ENCODE results near the gene RNF130.
"Not testable (repeated sequence)": the region's sequence is repeated elsewhere in the genome, so short reads cannot be mapped to it uniquely, and the experiment has no call there.

The RNF130 gene

DNA sequence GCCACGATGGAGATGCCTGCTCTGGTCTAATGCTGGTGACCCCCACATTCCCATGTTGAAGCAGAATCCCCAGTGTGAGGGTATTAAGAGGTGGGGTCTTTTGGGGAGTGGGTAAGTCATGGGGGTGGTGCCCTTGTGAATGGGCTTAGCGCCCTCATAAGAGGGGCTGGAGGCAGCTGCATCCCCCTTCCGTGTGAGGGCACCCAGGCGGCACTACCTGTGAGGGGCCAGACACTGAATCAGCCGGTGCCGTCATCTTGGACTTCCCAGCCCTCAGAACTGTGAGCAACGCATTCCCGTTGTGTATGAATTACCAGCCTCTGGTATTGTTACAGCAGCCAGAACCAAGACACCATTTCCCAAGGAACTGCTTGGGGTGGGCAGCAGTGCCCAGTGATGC is 27.0 kb upstream of the RNF130 start:
- no peak for FAIRE-seq
- no peak for DNase-seq (ENCODE audit: insufficient read length, low spot score)
- TF ChIP-seq POLR2A (IDR thresholded peaks at IDR 0.05; ENCODE audit: low read depth, low read length) = no peak

DNA sequence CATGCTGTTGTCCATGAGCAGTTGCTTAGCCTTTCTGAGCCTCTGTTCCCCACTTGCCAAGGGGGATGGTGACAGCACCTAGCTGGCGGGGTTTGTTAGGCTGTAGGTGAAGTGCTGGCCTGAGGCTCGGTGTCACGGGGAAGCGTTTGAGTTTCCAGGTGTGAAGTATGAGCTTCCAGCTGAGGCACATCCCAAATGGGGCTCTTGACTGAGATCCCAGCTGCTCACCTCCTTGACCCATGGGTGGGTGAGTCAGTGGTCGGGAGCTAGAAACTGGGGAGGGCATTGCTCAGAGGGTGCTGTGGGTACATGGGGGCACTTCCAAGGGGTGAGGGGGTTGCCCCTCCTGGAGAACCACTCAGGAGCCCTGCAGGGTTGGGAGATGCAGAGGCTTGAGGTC is 26.4 kb upstream of the RNF130 start:
- no peak for TF ChIP-seq POLR2A (IDR thresholded peaks at IDR 0.05; ENCODE audit: low read depth, low read length)
- FAIRE-seq = no peak

DNA sequence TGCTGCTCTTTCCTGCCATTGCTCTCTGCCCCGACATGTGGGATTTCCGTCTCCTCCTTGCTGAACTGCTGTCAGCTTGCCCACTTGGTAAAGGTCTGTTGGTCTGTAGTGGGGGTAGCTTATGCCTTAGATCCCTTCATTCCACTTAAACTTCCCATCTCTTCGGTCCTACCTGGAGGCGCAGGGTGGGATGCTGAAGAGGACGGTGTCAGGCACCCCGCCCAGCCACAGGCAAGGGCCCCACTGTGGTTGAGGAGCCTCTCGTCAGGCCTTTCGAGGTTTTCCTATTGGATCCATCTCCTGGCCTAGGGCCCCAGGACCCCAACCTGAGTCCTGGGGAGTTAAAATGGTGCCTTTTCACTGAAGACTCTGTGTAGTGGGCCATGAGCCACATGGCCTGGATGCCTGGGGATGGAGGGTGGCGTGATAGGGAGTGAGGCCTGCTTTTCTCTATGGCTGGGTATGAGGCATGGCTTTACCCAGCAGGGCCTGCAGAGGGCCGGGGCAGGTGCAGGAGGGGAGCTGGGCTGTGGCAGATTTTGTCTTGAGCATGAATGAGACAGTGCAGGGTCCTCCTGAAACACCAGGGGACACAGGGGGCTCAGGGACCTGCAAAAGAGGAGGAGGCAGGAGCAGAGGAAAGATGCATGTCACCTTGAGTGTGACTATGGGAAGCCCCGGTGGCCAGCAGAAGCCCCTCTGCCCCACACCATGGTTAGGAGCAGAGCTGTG is 25.8 kb upstream of the RNF130 start:
- FAIRE-seq = no peak
- DNase-seq (ENCODE audit: insufficient read length, low spot score) = no peak
- TF ChIP-seq POLR2A (IDR thresholded peaks at IDR 0.05; ENCODE audit: low read depth, low read length) = no peak

More for the DNA sequence above, 26.4 kb upstream of the RNF130 start:
- DNase-seq (ENCODE audit: insufficient read length, low spot score) = no peak

DNA sequence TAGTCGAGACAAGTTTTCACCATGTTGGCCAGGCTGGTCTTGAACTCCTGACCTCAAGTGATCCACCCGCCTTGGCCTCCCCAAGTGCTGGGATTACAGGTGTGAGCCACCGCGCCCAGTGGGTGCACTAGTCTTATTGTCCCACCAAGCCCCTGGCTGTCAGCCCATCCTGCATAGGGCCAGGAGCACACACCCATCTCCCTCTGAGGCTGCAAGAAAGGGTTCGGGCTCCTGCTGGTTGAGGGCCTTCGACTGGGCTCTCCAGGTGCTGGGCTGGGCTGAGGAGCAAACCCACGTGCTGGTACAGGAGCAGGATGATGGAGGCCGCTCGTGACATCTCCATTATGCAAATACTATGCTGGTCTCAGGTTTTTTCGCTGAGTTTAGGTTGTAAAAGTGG is 25.1 kb upstream of the RNF130 start:
- DNase-seq (ENCODE audit: insufficient read length, low spot score) = no peak
- FAIRE-seq = no peak
- no peak for TF ChIP-seq POLR2A (IDR thresholded peaks at IDR 0.05; ENCODE audit: low read depth, low read length)

DNA sequence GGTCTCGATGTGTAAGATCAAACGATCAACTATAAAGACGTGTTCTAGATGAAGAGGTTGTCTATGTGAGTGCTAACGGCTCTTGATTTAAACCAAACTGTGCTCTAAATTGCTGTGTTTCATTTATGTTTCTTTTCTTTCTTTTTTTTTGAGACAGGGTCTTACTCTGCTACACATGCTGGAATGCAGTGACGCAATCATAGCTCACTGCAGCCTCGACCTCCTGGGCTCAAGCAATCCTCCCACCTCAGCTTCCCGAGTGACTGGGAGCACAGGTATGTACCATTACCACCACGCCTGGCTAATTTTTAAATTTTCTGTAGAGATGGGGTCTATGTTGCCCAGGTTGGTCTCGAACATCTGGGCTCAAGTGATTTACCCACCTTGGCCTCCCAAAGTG is 24.0 kb upstream of the RNF130 start:
- FAIRE-seq = no peak
- no peak for DNase-seq (ENCODE audit: insufficient read length, low spot score)
- TF ChIP-seq POLR2A (IDR thresholded peaks at IDR 0.05; ENCODE audit: low read depth, low read length) = no peak

DNA sequence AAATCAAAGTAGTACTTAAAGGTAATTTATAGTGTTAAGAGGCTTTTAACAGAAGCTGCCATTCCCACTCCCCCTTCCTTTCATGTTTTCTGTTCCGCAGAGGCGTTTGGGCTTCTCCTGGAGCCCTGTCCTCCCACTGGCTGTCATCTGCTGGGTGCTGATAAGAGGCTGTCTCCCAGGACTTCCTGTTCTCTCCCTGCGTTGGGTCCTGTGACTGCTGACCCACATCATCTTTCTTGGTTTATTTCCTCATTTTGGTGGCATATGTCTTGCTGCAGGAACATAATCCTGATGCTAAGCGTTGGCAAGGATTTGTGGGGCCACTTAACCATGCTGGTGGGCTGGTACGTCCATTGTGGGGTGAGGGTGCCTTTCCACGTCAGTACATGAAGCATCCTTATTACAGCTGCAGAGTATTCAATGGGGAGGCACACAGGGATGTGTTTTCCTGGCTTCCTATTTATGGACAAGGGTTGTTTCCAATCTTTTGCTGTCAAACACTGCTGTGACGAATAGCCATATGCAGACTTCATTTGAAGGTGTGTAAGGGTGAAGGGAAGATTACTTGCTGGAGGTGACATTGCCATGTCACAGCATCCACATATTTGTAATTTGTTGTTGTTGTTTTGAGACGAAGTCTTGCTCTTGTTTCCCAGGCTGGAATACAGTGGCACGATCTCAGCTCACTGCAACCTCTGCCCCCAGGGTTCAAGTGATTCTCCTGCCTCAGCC is 22.3 kb upstream of the RNF130 start:
- no peak for TF ChIP-seq POLR2A (IDR thresholded peaks at IDR 0.05; ENCODE audit: low read depth, low read length)
- no peak for FAIRE-seq
- DNase-seq (ENCODE audit: insufficient read length, low spot score) = no peak

DNA sequence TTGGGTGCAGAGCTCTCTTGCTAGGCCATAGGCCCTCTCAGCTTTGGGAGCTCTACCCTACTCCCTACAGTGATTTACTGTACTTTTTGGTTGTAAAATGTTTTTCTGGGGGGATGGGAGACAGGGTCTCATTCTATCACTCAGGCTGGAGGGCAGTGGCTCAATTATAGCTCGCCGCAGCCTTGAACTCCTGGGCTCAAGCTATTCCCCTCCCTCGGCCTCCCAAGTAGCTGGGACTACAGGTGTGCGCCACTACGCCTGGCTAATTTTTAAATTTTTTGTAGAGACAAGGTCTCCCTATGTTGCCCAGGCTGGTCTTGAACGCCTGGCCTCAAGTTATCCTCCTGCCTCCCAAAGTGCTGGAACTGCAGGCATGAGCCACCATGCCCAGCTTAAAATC is 21.7 kb upstream of the RNF130 start:
- no peak for DNase-seq (ENCODE audit: insufficient read length, low spot score)
- no peak for FAIRE-seq
- no peak for TF ChIP-seq POLR2A (IDR thresholded peaks at IDR 0.05; ENCODE audit: low read depth, low read length)

DNA sequence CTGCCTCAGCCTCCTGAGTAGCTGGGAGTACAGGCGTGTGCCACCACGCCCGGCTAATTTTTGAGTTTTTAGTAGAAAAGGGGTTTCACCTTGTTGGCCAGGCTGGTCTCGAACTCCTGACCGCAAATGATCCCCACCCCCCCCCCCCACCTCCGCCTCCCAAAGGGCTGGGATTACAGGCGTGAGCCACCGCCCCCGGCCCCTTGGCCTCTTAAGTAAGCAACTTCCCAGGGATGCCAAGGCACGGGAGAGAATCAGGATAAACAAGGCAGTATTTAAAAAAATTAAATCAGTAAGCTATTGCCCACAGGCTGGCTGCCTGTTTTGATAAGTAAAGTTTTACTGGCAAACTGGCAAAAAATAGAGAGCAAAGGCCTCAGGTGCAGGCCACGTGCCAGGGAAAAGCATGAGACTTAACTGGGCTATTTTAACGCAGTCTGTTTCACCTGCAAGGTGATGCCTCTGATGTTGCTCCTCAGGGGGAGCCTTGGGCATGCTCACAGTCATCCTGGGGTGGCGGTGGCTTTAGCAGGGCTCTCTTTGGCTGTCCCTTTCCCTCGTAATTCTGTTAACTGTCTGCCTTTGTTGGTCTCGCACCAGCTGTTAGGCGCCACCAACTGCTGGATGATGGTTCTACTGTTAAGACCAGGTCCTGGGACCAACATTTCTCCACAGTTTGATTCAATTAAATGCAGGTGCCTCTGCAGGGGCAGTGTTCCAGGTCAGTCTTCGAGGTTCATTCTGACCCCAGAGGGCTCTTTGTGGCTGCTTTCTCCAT is 19.4 kb upstream of the RNF130 start:
- no peak for TF ChIP-seq POLR2A (IDR thresholded peaks at IDR 0.05; ENCODE audit: low read depth, low read length)
- no peak for DNase-seq (ENCODE audit: insufficient read length, low spot score)
- FAIRE-seq = no peak

DNA sequence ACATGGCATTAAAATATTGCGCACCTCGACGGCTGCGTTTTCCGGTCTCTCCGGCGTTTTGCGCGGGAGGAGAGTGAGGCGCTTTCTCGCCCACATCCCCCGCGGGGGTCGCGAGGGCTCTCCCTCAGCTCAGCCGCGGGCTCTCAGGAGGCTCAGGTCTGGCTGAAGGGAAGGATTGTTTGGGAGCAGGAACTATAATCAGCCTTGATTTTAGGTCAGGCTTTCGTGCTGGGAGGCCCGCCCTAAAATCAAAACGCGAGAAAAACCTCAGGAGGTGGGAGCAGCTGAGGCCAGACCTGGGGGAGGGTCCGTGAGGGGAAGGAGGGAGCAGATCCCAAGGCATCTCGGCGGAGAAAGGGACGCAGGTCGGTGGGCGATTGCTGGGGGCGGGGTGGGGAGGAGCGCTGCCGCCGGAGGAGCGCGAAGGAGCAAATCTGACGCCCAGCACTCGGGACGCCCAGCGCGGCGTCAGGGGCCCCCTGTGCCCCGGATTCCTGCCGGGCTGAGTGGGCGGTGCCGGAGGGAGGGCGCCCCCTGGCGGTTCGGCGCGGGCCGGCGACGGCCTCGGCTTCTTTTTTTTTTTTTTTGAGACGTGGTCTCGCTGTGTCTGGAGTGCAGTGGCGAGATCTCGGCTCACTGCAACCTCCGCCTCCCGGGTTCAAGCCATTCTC is 18.7 kb upstream of the RNF130 start:
- FAIRE-seq = no peak
- DNase-seq (ENCODE audit: insufficient read length, low spot score) = peak; percentile 81
- no peak for TF ChIP-seq POLR2A (IDR thresholded peaks at IDR 0.05; ENCODE audit: low read depth, low read length)

DNA sequence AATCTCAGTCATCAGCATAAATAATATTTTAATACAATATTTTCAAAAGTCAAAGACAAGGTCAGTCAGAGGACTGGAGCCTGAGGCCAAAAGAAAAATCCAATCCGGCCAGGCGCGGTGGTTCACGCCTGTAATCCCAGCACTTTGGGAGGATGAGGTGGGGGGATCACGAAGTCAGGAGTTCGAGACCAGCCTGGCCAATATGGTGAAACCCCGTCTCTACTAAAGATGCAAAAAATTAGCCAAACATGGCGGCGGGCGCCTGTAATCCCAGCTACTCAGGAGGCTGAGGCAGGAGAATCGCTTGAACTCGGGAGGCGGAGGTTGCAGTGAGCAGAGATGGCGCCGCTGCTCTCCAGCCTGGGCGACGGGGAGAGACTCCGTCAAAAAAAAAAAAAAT is 18.1 kb upstream of the RNF130 start:
- FAIRE-seq; DNase-seq (ENCODE audit: insufficient read length, low spot score): not testable (repeated sequence)

DNA sequence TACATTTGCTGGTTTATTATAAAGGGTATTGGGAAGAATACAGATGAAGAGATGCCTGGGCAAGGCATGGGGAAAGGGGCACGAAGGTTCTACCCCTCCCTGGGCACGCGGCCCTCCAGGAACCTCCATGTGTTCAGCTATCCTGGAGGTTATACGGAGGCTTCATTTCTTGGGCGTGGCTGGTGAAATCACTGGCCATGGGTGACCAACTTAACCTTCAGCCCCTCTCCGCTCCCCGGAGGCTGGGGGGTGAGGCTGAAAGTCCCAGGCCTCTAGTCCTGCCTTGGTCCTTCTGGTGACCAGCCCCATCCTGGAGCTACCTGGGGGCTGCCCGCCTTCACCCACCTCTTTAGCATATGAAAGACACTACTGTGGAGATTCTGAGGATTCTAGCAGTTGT is 17.0 kb upstream of the RNF130 start:
- TF ChIP-seq POLR2A (IDR thresholded peaks at IDR 0.05; ENCODE audit: low read depth, low read length) = no peak
- FAIRE-seq = no peak
- no peak for DNase-seq (ENCODE audit: insufficient read length, low spot score)

DNA sequence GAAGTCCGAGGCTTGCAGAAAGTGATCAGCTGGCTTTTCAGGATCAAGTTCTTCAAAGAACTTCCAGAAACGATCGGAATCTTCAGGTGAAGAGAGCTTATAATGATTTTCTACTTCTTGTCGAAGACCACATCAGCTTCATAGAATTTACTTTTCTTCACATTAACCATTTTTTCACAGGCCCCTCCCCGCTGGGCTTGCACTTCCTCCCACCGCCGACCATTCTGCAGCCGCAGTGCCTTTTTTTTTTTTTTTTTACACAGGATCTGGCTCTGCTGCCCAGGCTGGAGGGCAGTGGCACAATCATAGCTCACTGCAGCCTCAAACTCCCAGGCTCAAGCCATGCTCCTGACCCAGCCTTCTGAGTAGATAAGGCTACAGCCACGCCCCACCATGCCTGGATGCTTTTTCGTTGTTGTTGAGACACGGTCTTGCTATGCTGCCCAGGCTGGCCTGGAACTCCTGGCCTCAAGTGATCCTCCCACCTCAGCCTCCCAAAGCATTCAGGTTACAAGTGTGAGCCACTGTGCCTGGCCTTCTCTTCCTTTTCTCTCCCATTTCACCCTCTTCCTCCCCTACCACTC is 15.3 kb upstream of the RNF130 start:
- DNase-seq (ENCODE audit: insufficient read length, low spot score) (no peak), FAIRE-seq (no peak)
- TF ChIP-seq POLR2A (IDR thresholded peaks at IDR 0.05; ENCODE audit: low read depth, low read length) = no peak

DNA sequence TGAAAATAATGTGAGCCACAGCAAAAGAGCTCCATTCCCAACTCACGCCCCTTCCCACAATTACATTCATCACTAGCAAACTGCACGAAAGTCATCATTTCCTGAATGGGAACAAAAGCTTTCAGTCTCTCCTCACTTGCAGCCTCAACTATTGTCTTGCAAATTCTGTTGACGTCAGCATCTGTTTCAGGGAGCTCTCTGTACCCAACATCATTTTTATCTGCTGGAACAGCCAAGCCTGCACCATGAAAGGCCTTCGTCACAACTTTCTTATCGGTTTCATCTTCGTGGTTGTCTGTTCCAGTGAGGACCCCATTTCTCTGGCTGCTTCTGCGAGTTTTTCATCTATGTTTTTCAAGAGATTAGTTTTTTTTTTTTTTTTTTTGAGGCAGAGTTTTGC is 14.3 kb upstream of the RNF130 start:
- no peak for DNase-seq (ENCODE audit: insufficient read length, low spot score)
- no peak for FAIRE-seq
- no peak for TF ChIP-seq POLR2A (IDR thresholded peaks at IDR 0.05; ENCODE audit: low read depth, low read length)

Data from H54 (cell line).